Measurements from ENCODE around the gene PSKH1.

- TF ChIP-seq CTCF (IDR thresholded peaks at IDR 0.05), result no peak
- TF ChIP-seq POLR2AphosphoS5 (IDR thresholded peaks at IDR 0.05), result no peak
Observed at GRCh38 chr16:67977469-67978227, 84.6 kb downstream of the PSKH1 start.

Measured in suprapubic skin (tissue), 3 donors.